T-helper 17 cell (primary cell): Measurements from ENCODE around the gene POLK. TPM values are rescaled to one million over a fixed set of nuclear protein-coding genes. Genes with fewer than 3 reads are reported as not detected.
"Not testable (repeated sequence)": the region's sequence is repeated elsewhere in the genome, so short reads cannot be mapped to it uniquely, and the experiment has no call there.

ENCODE experiments used
- ATAC-seq: fragments of 150-1000 bp; cut with Tn5 transposase; 2 replicates; pipeline ENCODE4 v1.10.0; 2021; ENCODE audit warnings: mild to moderate bottlenecking, moderate library complexity
- DNase-seq, 3 donors: peaks; one replicate each; pipeline versions ENCODE4 v3.0.0 to v3.0.0-alpha.2; 2020 to 2021
- H3K9me3 ChIP-seq: one replicate; pipeline ENCODE4 v1.7.0; 2013; ENCODE audit warnings: low read length, mild to moderate bottlenecking; ENCODE audit not compliant: control insufficient read depth, poor library complexity, severe bottlenecking
- H3K27ac Mint-ChIP-seq: one replicate; pipeline ENCODE4 v1.8.0; 2022; ENCODE audit warnings: mild to moderate bottlenecking, moderate library complexity, mixed read lengths
- H3K27me3 Mint-ChIP-seq: one replicate; pipeline ENCODE4 v1.8.0; 2022; ENCODE audit warnings: mixed read lengths
- H3K36me3 Mint-ChIP-seq: one replicate; pipeline ENCODE4 v1.8.0; 2022; ENCODE audit warnings: low read depth, mixed read lengths
- H3K4me1 Mint-ChIP-seq: one replicate; pipeline ENCODE4 v1.8.0; 2022; ENCODE audit warnings: mild to moderate bottlenecking, mixed read lengths
- H3K4me3 Mint-ChIP-seq: one replicate; pipeline ENCODE4 v1.8.0; 2022; ENCODE audit warnings: mild to moderate bottlenecking, moderate library complexity, mixed read lengths
- total RNA-seq, 4 donors: library from RNA in 2 of 4; stranded (reverse) in 2 of 4; gene quantifications; one replicate each; pipeline ENCODE4 v1.2.3 and lab custom pipeline; 2022 to 2026

The POLK gene
- total RNA-seq, 2 donors from 2014 or later = 18.8 to 23.4 TPM

DNA sequence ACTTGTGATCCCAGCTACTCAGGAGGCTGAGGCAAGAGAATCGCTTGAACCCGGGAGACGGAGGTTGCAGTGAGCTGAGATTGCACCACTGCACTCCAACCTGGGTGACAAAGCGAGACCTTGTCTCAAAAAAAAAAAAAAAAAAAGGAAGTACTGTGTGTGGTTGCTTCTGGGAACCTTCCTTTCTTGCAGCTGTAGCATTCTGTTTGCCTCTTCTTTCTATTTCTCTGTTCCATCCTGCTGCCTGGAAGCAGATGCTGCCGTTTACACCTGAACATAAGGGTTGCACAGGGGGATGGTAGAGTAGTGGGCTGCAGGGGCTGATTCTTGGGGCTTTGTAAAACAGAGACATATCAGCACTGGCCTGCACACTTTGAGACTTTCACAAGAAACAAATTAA is 95.7 kb downstream of the POLK start:
- not testable (repeated sequence) for H3K4me1 Mint-ChIP-seq, H3K36me3 Mint-ChIP-seq, DNase-seq, H3K4me3 Mint-ChIP-seq, H3K27ac Mint-ChIP-seq, H3K27me3 Mint-ChIP-seq, ATAC-seq, H3K9me3 ChIP-seq

DNA sequence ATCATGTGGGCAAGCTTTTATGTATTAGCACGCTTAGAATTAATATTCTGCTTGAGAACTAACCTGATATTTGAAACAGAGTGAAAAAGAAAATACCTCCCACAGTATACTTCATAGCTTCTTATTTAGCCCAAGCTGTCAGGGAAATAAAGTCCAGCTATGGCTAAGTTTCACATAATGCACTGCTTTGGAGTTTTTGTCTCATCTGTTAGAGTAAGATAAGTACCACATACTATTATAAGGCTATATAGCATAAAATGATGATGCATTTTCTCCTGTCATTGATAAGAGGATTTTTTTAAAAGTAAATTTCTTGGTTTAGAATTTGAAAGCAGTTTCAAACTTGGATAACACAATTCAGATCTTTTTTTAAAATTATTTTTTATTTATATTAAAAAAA is 97.2 kb downstream of the POLK start:
- Mint-ChIP-seq H3K36me3 (peaks cover 6% of the 10 kb centered on the region), H3K4me3 (no peak overlapping the region), H3K27me3 (peaks cover 7% of the 10 kb centered on the region), H3K27ac (no peak overlapping the region), H3K4me1 (peaks cover 7% of the 10 kb centered on the region)
- no peaks in the 10 kb centered on the region for H3K9me3 ChIP-seq
- ATAC-seq (no peak), DNase-seq (no peak)

DNA sequence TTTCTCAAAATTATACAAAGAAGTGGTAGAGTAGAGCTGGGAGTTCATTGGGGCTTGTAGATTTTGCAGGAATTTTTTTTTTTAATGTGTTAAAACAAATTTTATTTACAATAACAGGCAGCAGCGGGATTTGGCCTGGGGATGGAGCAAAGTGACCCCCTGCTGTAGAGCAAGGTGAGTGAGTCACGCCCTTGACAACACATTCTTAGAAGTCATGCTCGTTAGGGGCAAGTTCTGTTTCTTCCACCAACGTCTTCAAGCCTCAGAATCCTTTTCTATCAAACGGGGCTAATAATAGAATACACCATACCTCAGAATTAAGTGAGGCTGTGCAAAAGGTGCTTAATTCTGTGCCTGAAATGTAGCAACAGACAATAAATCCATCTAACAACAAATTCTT is 98.5 kb downstream of the POLK start:
- DNase-seq (no peak), ATAC-seq (no peak)
- H3K27ac Mint-ChIP-seq = no peak overlapping the region

DNA sequence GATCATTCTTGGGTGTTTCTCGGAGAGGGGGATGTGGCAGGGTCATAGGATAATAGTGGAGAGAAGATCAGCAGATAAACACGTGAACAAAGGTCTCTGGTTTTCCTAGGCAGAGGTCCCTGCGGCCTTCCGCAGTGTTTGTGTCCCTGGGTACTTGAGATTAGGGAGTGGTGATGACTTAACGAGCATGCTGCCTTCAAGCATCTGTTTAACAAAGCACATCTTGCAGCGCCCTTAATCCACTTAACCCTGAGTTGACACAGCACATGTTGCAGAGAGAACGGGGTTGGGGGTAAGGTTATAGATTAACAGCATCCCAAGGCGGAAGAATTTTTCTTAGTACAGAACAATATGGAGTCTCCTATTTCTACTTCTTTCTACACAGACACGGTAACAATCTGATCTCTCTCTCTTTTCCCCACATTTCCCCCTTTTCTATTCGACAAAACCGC is 99.2 kb downstream of the POLK start:
- not testable (repeated sequence) for ATAC-seq, DNase-seq, H3K4me1 Mint-ChIP-seq, H3K27ac Mint-ChIP-seq, H3K4me3 Mint-ChIP-seq, H3K9me3 ChIP-seq, H3K36me3 Mint-ChIP-seq, H3K27me3 Mint-ChIP-seq

More for the DNA sequence above, 98.5 kb downstream of the POLK start:
- H3K27me3 Mint-ChIP-seq = peaks cover 7% of the 10 kb centered on the region
- peaks cover 3% of the 10 kb centered on the region for H3K36me3 Mint-ChIP-seq
- H3K4me3 Mint-ChIP-seq = no peak overlapping the region
- peaks cover 7% of the 10 kb centered on the region for H3K4me1 Mint-ChIP-seq
- no peaks in the 10 kb centered on the region for H3K9me3 ChIP-seq

DNA sequence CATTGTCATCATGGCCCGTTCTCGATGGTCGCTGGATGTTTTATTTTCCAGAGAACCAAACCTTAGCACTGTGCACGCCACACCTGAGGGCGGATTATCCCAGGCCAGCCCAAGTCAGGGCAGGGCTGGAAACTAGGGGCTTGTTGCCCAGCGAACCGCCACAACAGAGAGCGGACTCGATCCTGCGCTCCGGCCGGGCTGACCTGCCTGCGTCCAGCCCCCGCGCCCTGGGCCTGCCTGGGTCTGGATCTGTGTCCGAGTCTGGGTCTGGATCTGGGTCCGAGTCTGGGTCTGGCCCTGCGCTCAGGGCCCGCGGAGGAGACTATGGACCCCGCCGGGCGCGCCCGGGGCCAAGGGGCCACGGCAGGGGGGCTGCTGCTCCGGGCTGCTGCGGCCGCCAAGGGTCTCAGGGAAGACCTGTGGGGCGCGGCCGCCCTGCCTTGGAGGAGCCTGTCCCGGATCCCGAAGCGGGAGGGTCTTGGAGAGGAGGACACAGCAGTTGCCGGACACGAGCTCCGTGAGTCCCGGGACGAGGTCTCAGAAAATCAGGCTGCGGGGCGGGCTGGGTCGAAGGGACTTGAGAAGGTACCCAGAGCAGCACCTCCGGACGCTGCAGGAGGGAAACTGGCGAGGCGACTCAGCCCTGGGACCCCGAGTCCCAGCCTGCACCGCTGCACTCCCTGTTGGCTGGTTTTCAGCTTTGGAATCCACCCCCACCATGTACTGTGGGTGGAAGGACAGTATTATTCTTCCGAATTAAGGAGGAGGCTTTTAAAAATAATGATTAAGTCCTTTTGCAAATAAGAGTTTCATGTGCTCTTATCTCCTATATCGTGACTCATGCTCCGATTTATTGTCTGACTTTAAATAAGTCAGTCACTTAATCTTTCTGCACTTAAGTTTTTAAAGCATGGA is 99.9 kb downstream of the POLK start, which contains the start of gene ANKDD1B:
Gene ANKDD1B (plus strand): TSS at position 143 of the 915 bp plus-strand sequence. CDS start 182 bp downstream, at position 325.
- no peak for DNase-seq
- peaks cover 7% of the 10 kb centered on the region for H3K27me3 Mint-ChIP-seq
- no peak within 1 kb of the TSS for H3K4me3 Mint-ChIP-seq
- no peak within 1 kb of the TSS for H3K27ac Mint-ChIP-seq
- ATAC-seq = no peak
- peaks cover 3% of the 10 kb centered on the region for H3K36me3 Mint-ChIP-seq
- no peaks in the 10 kb centered on the region for H3K9me3 ChIP-seq
- H3K4me1 Mint-ChIP-seq = peaks cover 7% of the 10 kb centered on the region

DNA sequence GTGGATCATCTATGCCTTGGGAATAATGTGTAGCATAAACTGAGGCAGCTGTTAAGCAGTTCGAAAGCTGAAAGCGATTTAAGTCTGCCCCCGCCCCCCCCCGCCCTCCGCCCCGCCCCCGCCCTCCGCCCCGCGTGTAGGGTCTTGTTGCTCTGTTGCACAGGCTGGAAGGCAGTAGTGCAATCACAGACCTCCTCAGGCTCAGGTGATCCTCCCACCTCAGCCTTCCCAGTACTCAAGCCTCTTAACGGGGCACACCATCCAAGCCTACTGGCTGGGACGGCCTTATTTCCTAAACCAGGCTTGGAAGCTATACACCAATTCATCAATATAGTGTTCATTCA is 100.5 kb downstream of the POLK start:
- no peak for DNase-seq
- H3K9me3 ChIP-seq = no peaks in the 10 kb centered on the region
- Mint-ChIP-seq H3K27me3 (peaks cover 7% of the 10 kb centered on the region), H3K4me1 (peaks cover 5% of the 10 kb centered on the region), H3K27ac (no peak overlapping the region), H3K4me3 (no peak overlapping the region), H3K36me3 (peaks cover 3% of the 10 kb centered on the region)
- ATAC-seq = no peak

DNA sequence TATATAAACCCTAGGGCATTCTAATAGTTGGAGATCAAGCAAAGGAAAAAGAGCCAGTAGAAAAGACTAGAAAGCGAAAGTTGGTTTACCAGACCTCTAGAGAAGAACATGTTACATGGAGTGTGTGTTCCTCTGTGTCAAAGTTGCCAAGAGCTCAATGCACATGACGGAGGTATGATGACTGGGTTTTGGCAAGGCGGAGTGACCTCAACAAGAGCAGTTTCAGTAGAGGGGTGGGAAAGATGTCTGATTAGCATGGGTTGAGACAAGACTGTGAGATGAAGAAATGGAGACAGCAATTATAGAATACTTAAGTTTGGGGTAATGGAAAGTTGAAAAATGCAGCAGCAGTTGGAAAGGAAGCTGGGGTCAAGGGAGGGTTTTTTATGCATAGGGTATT is 101.2 kb downstream of the POLK start:
- ATAC-seq = no peak
- no peaks in the 10 kb centered on the region for H3K9me3 ChIP-seq
- H3K36me3 Mint-ChIP-seq = peaks cover 2% of the 10 kb centered on the region
- no peak overlapping the region for H3K4me3 Mint-ChIP-seq
- peaks cover 7% of the 10 kb centered on the region for H3K27me3 Mint-ChIP-seq
- no peak for DNase-seq
- H3K4me1 Mint-ChIP-seq = peaks cover 5% of the 10 kb centered on the region
- no peak overlapping the region for H3K27ac Mint-ChIP-seq

DNA sequence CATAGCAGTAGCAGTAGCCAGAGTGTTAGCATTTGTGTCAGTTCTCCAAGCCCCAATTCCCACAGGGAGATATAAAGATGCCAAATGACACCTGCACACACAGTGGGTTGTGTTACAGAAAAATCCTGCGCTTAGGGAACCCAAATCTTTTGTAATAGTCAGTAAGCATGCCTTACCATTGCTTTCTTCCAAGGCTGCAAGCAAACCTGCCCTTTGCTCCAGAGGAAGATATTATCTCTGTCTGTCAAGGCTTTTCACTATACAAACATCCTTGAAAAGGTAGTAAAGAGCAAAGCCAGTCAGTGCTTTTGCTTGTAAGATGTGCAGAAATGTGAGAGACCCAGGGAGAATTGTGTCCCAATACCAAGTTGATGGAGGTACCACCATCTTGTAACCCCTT is 102.5 kb downstream of the POLK start:
- no peaks in the 10 kb centered on the region for H3K9me3 ChIP-seq
- DNase-seq (no peak), ATAC-seq (no peak)
- peaks cover 7% of the 10 kb centered on the region for H3K27me3 Mint-ChIP-seq
- peaks cover 5% of the 10 kb centered on the region for H3K4me1 Mint-ChIP-seq
- H3K4me3 Mint-ChIP-seq = no peak overlapping the region
- H3K36me3 Mint-ChIP-seq = peaks cover 3% of the 10 kb centered on the region
- H3K27ac Mint-ChIP-seq = no peak overlapping the region

DNA sequence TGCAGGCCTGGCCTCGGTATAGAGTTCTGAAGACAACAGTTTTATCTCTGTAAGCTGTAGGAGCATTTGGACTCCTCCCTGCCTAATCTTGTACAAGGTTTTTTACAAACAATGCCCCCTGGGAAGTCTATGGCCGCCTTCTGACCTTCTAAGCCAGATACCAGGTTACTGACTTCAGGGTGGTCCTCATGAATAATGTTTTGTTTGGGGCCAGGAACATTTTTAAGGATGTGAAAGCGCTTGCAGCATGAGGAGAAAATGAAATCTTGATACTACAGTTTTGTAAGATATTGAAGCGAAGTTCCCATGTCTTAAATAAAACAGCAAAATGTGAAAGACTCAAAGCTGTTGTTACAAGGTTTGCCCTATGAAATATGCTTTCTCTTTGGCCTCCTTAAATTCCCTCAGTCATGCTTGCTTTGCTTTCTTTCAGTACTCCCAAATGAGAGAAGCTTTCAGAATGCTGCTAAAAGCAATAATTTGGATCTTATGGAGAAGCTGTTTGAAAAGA is 104.7 kb downstream of the POLK start:
- H3K27me3 Mint-ChIP-seq = no peaks in the 10 kb centered on the region
- no peak overlapping the region for H3K4me3 Mint-ChIP-seq
- DNase-seq (no peak), ATAC-seq (no peak)
- no peaks in the 10 kb centered on the region for H3K9me3 ChIP-seq
- no peaks in the 10 kb centered on the region for H3K4me1 Mint-ChIP-seq
- H3K27ac Mint-ChIP-seq = no peak overlapping the region
- peaks cover 3% of the 10 kb centered on the region for H3K36me3 Mint-ChIP-seq

DNA sequence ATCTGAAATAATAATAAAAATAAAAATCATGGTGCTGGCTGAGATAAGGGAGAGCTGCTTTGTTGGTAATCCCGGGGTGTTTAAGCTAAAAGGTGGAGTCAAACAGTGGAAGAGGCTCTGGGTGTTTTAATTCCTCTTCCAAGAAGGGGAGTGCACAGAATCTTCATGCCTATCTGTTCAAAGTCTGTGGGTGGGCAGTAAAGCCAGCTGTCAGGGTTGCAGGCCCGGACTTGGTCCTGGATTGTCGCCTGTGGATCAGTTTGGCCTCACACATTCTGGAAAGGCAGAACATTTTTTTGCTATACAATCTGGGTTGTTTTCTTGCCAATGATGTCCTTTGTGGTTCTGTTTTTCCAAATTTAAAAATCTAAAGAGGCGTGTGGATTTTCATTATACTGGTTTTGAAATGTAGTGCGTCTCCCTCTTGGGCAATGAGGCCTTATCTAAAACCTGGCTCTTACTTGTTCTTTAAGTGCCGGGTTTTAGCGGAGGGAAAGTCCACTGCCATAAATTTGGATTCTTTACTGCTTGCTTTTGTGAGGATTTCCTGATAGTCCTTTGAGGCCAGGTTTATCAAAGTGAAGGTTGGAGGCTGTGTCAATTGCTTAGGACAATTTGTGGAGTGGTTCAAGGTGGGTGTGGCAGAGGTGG is 105.4 kb downstream of the POLK start:
- DNase-seq (no peak), ATAC-seq (no peak)
- Mint-ChIP-seq H3K4me1 (no peaks in the 10 kb centered on the region), H3K4me3 (no peak overlapping the region), H3K36me3 (peaks cover 3% of the 10 kb centered on the region), H3K27ac (no peak overlapping the region), H3K27me3 (no peaks in the 10 kb centered on the region)
- H3K9me3 ChIP-seq = no peaks in the 10 kb centered on the region

DNA sequence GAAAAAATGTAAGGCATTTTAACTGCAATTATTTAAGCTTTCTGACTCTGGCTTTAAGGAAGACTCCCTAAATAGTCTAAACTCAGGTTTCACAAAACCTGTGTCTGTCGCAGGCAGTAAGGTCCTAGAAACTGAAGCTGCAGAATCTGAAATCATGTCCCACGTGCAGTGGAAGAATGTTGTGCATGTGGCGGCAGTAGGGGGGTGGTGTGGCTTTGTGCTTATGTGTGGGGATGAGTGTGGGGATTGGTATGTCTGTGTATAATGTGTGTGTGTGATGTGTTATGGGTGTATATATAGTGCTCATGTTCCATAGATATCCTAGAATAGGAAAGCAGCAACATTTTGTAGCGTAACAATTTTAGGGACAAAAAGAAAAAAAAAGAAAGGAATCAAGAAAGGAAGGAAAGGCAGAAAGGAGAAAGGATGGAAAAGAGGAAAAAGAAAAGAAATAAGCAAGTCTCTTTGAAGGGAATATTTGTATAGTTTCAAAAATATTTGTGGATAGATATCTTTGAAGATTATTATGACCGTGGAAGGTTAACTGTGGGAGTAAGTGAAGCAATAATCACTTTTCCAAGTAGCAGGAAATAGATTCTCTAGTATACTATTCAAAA is 106.2 kb downstream of the POLK start:
- no peak for ATAC-seq
- H3K27ac Mint-ChIP-seq = no peak overlapping the region
- H3K36me3 Mint-ChIP-seq = peaks cover 3% of the 10 kb centered on the region
- H3K9me3 ChIP-seq = no peaks in the 10 kb centered on the region
- H3K27me3 Mint-ChIP-seq = no peaks in the 10 kb centered on the region
- H3K4me3 Mint-ChIP-seq = no peak overlapping the region
- H3K4me1 Mint-ChIP-seq = no peaks in the 10 kb centered on the region
- no peak for DNase-seq

DNA sequence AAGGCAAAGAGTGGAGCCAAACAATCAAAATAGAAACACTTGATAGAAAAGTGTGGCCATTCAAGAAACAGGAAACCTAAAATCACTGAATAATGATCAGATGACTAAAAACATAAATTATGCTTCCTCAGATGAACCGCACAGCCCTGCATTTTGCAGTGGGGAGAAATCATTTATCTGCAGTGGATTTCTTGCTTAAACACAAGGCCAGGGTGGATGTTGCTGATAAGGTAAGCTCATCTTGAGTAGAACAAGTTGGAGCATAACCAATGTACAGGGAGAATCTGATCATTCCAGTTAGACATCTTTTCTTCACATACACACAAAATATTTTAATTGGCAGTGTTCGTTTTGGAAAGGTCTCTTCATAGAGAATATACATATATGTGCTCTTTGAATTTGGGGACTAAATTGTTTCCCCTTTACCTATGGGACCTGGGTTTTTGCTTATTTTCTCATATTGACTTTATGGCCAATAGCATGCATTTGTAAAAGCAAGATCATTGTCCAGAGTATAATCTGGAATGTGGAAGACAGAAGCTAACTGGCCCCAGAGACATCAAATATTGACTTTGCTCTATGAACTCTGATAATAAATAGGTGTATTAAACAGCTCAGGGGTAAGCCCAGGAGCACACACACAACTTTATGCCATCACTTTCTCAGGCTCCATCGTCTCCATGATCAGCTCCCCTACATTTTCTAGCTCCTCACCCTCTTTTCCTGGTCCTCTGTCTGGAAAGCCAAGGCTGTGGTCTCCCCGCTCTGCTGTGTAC is 108.7 kb downstream of the POLK start:
- no peaks in the 10 kb centered on the region for H3K4me1 Mint-ChIP-seq
- H3K27ac Mint-ChIP-seq = no peak overlapping the region
- DNase-seq (no peak), ATAC-seq (no peak)
- no peaks in the 10 kb centered on the region for H3K27me3 Mint-ChIP-seq
- no peaks in the 10 kb centered on the region for H3K9me3 ChIP-seq
- no peak overlapping the region for H3K4me3 Mint-ChIP-seq
- peaks cover 3% of the 10 kb centered on the region for H3K36me3 Mint-ChIP-seq

DNA sequence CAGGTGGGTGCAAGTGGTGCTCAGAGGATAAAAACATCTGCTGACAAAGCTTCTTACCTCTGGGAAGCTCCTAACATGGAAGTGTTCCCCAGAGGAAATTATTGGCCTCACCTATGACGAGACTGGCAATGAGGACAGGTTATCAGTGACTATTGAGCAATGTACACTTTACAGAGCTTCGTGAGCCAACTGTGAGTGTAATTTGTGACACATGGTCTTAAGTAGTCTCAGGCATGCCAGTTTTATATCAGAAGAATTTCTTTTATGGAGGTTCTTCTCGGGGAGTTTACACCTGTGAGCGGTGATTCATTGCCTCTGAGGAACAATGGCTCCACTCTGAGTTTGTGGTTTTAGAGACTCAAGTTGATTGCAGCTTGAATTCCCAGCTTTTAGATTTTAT is 110.9 kb downstream of the POLK start:
- H3K36me3 Mint-ChIP-seq = peaks cover 3% of the 10 kb centered on the region
- ATAC-seq = no peak
- no peak overlapping the region for H3K4me3 Mint-ChIP-seq
- H3K27ac Mint-ChIP-seq = no peak overlapping the region
- no peaks in the 10 kb centered on the region for H3K9me3 ChIP-seq
- H3K4me1 Mint-ChIP-seq = no peaks in the 10 kb centered on the region
- H3K27me3 Mint-ChIP-seq = no peaks in the 10 kb centered on the region
- no peak for DNase-seq
